ENCODE results near the gene MANBA. TPM values are rescaled to one million over a fixed set of nuclear protein-coding genes. Genes with fewer than 3 reads are reported as not detected.

The MANBA gene
- total and polyA plus RNA-seq, 2 of the 13 experiments (the other 11 are each of a cell fraction or from before 2014, with no cell fraction given): 11.7 to 33.3 TPM

DNA sequence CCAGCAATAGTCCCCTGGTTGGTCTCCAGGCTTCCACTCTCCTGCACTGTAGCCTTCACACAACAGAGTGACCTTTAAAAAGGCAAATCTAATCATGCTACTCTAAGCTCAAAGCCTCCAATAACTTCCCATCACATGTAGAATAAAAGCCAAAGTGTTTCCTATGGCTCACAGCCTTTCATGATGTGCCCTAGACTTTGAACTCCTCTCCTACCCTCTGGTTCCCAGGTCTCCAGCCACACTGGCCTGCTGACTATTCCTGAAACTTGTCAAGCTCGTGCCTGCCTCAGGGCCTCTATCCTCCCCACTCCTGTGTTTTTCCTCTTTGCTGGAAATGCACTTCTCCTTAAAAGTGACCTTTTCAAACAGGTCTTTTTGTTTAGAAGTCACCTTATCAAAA lies 3.1 kb downstream of the MANBA start (continued):
- TF ChIP-seq ZNF253 (CRISPR knock-in tag; IDR thresholded peaks at IDR 0.05; ENCODE audit: borderline replicate concordance): no peak
- no peak for TF ChIP-seq ZNF484 (CRISPR knock-in tag; IDR thresholded peaks at IDR 0.05; ENCODE audit: borderline replicate concordance, low read depth)
- TF ChIP-seq, protein P1, sequence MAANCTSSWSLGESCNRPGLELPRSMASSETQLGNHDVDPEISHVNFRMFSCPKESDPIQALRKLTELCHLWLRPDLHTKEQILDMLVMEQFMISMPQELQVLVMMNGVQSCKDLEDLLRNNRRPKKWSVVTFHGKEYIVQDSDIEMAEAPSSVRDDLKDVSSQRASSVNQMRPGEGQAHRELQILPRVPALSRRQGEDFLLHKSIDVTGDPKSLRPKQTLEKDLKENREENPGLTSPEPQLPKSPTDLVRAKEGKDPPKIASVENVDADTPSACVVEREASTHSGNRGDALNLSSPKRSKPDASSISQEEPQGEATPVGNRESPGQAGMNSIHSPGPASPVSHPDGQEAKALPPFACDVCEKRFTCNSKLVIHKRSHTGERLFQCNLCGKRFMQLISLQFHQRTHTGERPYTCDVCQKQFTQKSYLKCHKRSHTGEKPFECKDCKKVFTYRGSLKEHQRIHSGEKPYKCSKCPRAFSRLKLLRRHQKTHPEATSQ (CRISPR knock-in tag; IDR thresholded peaks at IDR 0.05; ENCODE audit: borderline replicate concordance): no peak
- no peak; the same call in 1 of the 2 replicates for TF ChIP-seq FOXA3 (CRISPR knock-in tag; IDR thresholded peaks at IDR 0.05)
- TF ChIP-seq, protein P2, sequence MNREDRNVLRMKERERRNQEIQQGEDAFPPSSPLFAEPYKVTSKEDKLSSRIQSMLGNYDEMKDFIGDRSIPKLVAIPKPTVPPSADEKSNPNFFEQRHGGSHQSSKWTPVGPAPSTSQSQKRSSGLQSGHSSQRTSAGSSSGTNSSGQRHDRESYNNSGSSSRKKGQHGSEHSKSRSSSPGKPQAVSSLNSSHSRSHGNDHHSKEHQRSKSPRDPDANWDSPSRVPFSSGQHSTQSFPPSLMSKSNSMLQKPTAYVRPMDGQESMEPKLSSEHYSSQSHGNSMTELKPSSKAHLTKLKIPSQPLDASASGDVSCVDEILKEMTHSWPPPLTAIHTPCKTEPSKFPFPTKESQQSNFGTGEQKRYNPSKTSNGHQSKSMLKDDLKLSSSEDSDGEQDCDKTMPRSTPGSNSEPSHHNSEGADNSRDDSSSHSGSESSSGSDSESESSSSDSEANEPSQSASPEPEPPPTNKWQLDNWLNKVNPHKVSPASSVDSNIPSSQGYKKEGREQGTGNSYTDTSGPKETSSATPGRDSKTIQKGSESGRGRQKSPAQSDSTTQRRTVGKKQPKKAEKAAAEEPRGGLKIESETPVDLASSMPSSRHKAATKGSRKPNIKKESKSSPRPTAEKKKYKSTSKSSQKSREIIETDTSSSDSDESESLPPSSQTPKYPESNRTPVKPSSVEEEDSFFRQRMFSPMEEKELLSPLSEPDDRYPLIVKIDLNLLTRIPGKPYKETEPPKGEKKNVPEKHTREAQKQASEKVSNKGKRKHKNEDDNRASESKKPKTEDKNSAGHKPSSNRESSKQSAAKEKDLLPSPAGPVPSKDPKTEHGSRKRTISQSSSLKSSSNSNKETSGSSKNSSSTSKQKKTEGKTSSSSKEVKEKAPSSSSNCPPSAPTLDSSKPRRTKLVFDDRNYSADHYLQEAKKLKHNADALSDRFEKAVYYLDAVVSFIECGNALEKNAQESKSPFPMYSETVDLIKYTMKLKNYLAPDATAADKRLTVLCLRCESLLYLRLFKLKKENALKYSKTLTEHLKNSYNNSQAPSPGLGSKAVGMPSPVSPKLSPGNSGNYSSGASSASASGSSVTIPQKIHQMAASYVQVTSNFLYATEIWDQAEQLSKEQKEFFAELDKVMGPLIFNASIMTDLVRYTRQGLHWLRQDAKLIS (CRISPR knock-in tag; IDR thresholded peaks at IDR 0.05): no peak
- TF ChIP-seq NKX3-1 (CRISPR knock-in tag; IDR thresholded peaks at IDR 0.05): no peak
- no peak for TF ChIP-seq ZFYVE20 (CRISPR knock-in tag; IDR thresholded peaks at IDR 0.05; ENCODE audit: borderline replicate concordance, low read depth)
- no peak for TF ChIP-seq CEBPB (IDR thresholded peaks at IDR 0.05; ENCODE audit: borderline replicate concordance, low read depth, low read length)
- TF ChIP-seq FOXJ3 (CRISPR knock-in tag; IDR thresholded peaks at IDR 0.05; ENCODE audit: borderline replicate concordance): no peak
- no peak for TF ChIP-seq HES4 (CRISPR knock-in tag; IDR thresholded peaks at IDR 0.05; ENCODE audit: borderline replicate concordance)
- no peak for TF ChIP-seq ZNF558 (CRISPR knock-in tag; IDR thresholded peaks at IDR 0.05; ENCODE audit: borderline replicate concordance)
- TF ChIP-seq NCOA1 (CRISPR knock-in tag; IDR thresholded peaks at IDR 0.05): no peak
- no peak for TF ChIP-seq ZNF44 (CRISPR knock-in tag; IDR thresholded peaks at IDR 0.05)
- TF ChIP-seq, protein P3, sequence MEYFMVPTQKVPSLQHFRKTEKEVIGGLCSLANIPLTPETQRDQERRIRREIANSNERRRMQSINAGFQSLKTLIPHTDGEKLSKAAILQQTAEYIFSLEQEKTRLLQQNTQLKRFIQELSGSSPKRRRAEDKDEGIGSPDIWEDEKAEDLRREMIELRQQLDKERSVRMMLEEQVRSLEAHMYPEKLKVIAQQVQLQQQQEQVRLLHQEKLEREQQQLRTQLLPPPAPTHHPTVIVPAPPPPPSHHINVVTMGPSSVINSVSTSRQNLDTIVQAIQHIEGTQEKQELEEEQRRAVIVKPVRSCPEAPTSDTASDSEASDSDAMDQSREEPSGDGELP (IDR thresholded peaks at IDR 0.05; ENCODE audit: borderline replicate concordance, low read depth): no peak
- TF ChIP-seq HOXA7 (CRISPR knock-in tag; IDR thresholded peaks at IDR 0.05): no peak
- no peak for TF ChIP-seq ZNF605 (CRISPR knock-in tag; IDR thresholded peaks at IDR 0.05)
- TF ChIP-seq CAMTA2 (CRISPR knock-in tag; IDR thresholded peaks at IDR 0.05; ENCODE audit: borderline replicate concordance): no peak
- TF ChIP-seq, protein P4, sequence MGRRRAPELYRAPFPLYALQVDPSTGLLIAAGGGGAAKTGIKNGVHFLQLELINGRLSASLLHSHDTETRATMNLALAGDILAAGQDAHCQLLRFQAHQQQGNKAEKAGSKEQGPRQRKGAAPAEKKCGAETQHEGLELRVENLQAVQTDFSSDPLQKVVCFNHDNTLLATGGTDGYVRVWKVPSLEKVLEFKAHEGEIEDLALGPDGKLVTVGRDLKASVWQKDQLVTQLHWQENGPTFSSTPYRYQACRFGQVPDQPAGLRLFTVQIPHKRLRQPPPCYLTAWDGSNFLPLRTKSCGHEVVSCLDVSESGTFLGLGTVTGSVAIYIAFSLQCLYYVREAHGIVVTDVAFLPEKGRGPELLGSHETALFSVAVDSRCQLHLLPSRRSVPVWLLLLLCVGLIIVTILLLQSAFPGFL (CRISPR knock-in tag; IDR thresholded peaks at IDR 0.05): no peak
- TF ChIP-seq ZNF713 (CRISPR knock-in tag; IDR thresholded peaks at IDR 0.05): no peak
- TF ChIP-seq, protein P5, sequence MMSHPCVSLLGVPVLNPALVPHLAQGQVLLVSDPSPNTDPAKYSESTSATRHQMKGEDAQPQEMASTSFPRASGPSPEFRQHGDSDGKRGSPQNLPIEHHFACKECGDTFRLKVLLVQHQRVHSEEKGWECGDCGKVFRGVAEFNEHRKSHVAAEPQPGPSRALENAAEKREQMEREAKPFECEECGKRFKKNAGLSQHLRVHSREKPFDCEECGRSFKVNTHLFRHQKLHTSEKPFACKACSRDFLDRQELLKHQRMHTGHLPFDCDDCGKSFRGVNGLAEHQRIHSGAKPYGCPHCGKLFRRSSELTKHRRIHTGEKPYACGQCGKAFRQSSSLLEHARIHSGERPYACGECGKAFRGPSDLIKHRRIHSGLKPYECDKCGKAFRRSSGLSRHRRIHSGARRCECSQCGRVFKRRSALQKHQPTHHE (CRISPR knock-in tag; IDR thresholded peaks at IDR 0.05; ENCODE audit: borderline replicate concordance): no peak
- no peak for TF ChIP-seq STAG1 (CRISPR knock-in tag; IDR thresholded peaks at IDR 0.05)
- TF ChIP-seq ZNF746 (CRISPR knock-in tag; IDR thresholded peaks at IDR 0.05): no peak
- no peak for TF ChIP-seq FOXM1 (CRISPR knock-in tag; IDR thresholded peaks at IDR 0.05)
- 0 out of 2 replicates have a peak, but pooled peaks have one; percentile 21 for TF ChIP-seq TCF7 (IDR thresholded peaks at IDR 0.05; ENCODE audit: low read depth)
